Prostate gland (tissue), 2 donors: ENCODE results near the gene TGFBR3L.

Source experiments
- CTCF ChIP-seq, 4 experiments: fragments of 200-600 bp in 2 of 4; fragments of 450-650 bp in 2 of 4; sonication (generic) in 2 of 4; IDR thresholded peaks; 1 replicate in 3 of 4; 2 replicates in 1 of 4; pipeline ENCODE4 v1.5.1; 2016 to 2019; ENCODE audit warnings: antibody characterized with exemption in 4 of 4, mild to moderate bottlenecking in 2 of 4, moderate library complexity in 2 of 4
- POLR2A ChIP-seq: fragments of 450-650 bp; IDR thresholded peaks from one replicate; pipeline ENCODE4 v1.6.1; 2016; ENCODE audit warnings: antibody characterized with exemption, mild to moderate bottlenecking
- POLR2AphosphoS5 ChIP-seq: sonication (generic); formaldehyde crosslinking; IDR thresholded peaks from one replicate; pipeline ENCODE4 v1.6.1; 2017; ENCODE audit warnings: antibody characterized with exemption

GRCh38 chr19:7917267-7918061, 2.8 kb downstream of the TGFBR3L start:
- peak in 3 of 4 experiments; percentile 13 to 71 (median 47) for TF ChIP-seq CTCF (IDR thresholded peaks at IDR 0.05)
- no peak for TF ChIP-seq POLR2AphosphoS5
- TF ChIP-seq POLR2A = no peak
